NK-92 (cell line): Measurements from ENCODE around the gene ODAD4.
A peak's percentile ranks its signal among the peaks of the same experiment; 100 is the strongest.
"Not testable (repeated sequence)": the region's sequence is repeated elsewhere in the genome, so short reads cannot be mapped to it uniquely, and the experiment has no call there.

Experiments used
- DNase-seq: peaks from one replicate; lab custom pipeline; 2025; ENCODE audit not compliant: unreplicated experiment; lab: John Stamatoyannopoulos, UW

ODAD4 gene

DNA sequence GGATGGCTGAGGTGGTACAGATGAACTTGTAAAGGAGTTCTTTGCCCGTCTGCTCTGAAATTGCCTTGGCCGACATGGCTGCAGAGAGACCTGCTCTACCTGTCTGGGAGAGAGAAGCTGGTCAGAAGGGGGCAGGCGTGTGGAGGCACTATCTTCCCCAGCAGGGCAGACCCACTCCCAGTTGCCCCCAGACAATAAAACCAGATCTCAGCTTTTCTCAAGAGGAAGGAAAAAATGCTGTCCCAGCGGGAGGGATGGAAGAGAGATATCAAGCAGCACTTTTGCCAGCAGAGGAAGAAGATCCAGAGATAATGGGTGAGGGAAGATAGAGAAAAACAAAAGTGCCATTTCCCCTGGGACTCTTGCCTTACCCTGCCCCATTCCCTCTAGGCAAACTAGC is 16.6 kb upstream of the ODAD4 start:
- DNase-seq = no peak

DNA sequence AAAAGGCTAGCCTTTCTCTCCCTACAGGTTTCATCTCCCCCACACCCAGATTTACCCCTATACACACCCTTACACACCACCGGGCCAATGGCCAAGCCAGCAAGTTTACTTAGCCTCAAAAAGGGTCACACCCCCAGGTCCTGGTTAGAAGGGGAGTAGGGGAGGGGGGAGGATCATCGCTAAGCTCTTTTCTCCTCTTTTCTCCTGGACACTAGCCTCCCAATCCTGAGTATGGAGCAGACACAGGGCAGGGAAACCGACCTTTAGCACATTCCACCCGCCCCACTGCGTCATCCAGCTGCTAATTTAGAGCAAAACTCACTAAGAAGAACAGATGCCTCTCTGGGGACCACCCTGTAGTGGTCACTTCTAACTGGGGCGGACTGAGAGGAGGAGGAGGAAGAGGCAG is 16.1 kb upstream of the ODAD4 start:
- no peak for DNase-seq

DNA sequence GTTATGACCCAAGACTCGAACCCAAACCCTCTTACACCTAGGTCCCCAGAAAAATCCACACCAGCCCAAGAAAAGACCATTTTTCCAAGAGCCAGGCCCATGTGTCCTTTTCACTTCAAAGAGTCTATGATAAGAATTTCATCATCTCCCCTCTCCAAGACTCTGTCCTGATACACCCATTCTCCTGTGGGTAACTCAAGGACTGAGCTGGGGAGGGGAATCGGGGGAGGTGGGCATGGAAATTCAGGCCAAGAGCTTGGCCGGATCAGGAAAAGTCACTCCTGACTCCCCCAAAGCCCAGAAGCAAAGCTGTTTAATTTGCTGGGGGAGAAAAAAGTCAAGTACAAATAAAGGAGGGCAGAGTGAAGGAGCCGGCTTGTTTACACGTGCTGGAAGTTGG is 15.4 kb upstream of the ODAD4 start:
- DNase-seq = no peak

DNA sequence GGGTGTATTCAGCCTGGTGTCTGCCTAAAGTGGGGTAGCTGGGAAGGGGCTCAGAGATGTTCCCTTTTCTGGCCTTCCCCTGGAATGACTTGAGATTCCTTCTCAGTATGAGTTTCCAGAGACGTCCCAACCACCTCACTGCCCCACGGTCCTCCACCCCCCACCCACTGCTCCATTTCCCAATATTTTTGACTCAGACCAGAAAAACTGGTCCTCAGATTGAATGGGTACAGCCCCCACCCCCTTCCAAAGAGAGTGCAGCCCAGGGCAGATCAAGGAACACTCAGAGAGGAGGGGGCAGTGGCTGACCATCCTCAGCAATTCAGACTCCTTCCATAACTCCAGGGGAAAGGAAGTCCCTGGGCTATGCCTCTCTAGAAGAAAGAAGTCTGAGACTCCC is 14.9 kb upstream of the ODAD4 start:
- DNase-seq = no peak

DNA sequence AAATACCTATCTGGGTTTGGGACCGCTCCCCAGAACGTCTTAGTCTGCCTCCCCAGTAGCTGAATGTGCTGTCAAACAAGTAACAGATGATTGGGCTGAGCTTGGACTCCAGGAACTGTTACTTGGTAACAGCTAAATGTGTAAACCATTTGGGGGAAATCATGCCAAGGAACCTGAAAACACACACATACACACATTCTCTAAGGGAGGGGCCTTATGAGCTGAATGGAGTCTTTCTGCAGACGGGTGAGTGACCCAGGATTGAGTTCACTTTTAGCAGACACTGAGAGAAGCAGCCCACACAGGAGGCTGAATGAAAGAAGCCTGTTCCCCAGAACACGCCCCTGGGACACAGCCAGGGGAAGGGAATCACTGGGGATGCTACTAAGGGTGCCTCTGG is 13.2 kb upstream of the ODAD4 start:
- DNase-seq = no peak

DNA sequence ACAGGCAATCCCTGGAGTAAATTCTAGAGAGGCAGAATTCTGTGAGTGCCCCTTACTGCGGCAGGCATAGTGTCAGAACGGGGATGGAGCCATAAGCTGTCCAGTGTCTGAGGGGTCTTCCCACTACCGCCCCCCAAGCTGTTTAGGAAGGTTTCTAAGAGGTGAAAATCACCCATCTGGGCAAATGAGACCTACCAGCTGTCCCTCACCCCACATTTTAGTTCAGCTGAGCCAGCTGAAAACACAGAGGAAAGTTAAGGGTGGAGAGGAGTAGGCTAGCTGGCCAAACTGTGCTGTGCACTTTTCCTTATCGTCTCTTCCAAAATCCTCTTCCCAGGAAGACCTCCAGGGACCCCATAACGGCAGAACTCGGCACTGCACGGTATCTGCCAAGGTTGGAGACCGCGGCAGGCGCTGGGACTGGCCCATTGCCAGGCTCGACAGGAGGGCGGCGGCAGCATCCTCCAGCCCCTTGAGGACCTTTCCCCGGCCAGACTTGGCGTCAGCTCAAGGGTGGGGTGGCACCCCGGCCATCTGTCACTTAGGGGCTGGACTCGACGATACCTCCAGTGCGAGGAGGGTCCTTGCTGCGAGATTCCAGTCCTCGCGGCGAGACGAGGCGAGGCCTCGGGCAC is 12.6 kb upstream of the ODAD4 start:
- no peak for DNase-seq

DNA sequence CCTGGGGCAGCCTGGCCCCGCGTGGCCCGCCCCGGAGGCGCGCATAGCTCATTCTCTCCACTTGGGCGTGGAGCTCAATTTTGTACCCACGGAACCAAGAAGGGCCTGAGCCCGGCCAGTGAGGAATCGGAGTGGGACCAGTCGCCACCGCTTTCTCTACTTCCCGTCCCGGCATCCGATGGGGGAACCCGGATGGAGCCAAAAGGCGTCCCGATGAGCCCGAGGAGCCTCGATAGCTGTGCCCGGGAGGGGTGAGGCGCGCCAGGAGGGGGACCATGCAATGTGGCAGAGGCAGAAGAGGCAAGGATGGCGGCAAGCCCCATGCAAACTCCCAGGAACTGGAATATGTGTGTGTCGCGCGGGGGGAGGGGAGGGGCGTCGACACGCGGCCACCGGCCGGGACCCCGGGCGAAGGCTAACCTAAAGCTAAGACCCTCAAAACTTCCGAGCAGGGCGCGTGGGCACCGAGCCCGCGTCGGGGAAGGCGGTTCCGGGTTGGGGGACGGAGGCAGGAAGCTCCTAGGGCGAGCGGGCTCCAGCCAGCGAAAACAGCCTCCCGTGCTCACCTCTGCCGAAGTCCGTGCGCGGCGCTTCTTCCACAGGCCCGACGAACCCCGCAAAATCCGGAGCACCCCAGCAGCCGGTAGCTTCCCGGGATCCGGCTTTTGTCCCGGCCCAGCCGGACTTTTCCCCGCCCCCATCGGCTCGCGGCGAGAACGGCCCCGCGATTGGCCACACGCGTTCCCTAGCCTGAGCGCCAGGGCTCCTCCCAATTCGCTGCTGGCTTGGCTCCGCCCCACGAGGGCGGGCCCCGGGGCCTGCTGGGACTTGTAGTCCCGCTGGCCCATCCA is 11.9 kb upstream of the ODAD4 start, which contains the start of gene ACLY:
TSS of gene ACLY (minus strand) at position 638 of the 851 bp plus-strand sequence. CDS start 5,078 bp downstream, outside the sequence.
- DNase-seq = peak; percentile 60

DNA sequence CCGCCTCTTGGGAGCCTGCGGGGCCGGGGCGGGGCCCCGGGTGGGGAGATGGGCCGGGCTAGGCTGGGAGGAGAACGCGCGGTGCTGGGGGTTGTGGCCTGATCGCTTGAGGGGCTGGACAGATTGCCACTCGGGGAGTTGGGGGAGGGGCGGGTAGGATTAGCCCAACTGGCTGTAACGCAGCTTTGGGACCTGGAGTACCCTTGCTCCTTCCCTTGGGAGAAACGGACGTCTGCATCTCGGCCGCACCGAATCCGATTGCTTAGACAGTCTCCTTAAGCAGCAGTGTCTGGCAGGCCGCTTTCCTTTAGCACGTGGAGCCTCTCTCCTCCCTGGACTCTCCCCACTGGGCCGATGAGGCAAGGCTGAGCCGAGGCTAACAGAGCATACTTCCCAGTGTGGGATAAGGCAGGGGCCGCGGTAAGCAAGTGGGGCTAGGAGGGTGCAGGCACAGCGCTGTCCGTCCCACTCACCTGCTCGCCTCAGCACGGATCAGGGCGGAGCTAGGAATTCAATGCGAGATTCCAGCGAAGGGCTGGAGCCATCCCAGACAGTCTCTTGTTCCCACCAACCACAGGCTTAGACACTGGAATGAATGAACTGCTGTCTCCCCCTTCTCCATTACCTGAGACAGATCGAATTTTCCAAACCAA is 11.1 kb upstream of the ODAD4 start:
- DNase-seq = no peak

DNA sequence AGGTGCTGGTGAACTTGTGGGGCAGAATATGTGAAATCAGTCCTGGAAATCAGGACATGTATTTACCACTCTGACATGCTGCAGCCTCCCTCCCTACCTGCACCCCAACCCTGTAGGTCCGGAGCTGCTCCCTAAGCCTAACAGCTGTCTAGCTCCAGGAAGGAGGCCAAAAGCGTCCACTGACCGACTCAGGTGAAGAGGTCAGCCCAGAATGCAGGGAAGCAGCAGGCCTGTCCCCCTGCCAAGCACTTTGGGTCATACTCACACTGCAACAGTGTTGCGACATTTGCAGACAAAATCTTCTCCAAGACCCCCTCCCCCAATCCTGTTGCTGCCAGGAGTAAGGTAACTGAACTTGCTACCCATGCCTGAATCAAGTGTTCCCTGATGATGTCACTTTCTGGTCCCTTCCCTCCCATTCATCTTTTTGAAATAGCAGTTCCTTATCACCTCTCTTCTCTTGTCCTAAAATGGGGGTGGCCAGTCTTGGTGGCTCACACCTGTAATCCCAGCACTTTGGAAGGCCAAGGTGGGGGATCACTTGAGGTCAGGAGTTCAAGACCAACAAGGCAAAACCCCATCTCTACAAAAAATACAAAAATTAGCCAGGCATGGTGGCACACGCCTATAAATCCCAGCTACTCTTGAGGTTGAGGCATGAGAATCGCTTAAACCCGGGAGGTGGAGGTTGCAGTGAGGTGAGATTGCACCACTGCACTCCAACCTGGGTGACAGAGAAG is 10.4 kb upstream of the ODAD4 start:
- DNase-seq = no peak

DNA sequence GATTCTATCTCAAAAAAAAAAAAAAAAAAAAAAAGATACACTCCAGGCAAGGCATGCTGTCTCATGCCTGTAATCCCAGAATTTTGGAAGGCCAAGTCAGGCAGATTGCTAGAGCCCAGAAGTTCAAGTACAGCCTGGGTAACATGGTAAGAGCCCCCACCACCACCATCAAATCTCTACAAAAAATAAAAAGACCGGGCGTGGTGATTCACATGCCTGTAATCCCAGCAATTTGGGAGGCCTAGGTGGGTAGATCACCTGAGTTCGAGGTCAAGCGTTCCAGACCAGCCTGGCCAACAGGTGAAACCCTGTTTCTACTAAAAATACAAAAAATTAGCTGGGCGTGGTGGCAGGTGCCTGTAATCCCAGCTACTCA is 9.8 kb upstream of the ODAD4 start:
- no peak for DNase-seq

DNA sequence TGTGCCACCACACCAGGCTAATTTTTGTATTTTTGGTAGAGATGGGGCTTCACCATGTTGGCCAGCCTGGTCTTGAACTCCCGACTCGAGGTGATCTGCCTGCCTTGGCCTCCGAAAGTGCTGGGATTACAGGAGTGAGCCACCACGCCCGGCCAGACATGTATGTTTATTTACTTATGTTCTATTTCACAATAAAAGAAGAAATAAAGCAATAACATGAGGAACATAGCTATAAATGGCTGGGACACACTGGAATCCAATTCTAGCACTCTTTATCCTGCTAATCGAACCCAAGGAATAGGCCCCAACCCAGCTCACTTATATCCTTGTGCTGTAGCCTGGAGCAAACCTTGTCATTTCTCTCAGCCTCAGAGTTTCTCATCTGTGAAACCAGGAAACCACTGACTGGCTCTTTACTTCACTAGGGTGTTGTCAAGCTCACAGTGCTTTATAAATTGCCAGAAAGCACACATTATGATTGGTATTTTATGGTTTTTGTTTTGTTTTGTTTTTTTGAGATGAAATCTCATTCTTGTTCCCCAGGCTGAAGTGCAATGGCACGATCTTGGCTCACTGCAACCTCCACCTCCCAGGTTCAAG is 4.3 kb upstream of the ODAD4 start:
- no peak for DNase-seq

DNA sequence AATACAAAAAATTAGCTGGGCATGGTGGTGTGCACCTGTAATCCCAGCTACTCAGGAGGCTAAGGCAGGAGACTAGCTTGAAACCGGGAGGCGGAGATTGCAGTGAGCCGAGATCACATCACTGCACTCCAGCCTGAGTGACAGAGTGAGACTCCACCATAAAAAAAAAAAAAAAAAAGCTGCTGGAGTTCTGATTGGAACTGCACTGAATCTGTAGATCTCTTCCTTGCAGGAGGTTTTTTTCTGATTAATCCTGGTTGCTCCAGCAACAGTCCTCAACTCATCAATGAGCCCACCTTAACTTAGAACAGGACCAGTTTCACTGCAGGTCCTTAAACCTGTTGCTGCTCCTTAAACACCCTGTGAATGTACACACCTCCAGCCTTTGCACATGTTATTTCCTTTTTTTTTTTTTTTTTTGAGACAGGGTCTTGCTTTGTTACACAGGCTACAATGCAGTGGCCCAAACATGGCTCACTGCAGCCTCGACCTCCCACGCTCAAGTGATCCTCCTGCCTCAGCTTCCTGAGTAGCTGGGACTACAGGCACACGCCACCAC is 1.6 kb upstream of the ODAD4 start:
- DNase-seq = no peak

DNA sequence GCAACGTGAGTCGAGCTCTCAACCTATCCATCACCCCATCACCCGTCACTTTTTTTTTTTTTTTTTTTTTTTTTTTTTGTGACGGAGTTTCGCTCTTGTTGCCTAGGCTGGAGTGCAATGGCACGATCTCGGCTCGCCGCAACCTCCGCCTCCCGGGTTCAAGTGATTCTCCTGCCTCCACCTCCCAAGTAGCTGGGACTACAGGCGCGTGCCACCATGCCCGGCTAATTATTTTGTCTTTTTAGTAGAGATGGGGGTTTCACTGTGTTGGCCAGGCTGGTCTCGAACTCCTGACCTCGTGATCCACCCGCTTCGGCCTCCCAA is 378 bp downstream of the ODAD4 start:
- not testable (repeated sequence) for DNase-seq

DNA sequence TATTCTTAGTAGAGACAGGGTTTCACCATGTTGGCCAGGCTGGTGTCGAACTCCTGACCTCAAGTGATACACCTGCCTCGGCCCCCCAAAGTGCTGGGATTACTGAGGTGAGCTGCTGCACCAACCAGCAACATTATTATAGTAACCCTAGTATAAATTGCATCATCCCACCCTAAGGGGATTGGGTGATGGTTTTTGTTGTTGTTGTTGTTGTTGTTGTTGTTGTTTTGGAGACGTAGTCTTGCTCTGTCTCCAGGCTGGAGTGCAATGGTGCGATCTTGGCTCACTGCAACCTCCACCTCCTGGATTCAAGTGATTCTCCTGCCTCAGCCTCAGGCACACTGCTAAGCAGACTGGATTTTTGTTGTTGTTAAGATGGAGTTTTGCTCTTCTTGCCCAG is 1.3 kb downstream of the ODAD4 start:
- not testable (repeated sequence) for DNase-seq

DNA sequence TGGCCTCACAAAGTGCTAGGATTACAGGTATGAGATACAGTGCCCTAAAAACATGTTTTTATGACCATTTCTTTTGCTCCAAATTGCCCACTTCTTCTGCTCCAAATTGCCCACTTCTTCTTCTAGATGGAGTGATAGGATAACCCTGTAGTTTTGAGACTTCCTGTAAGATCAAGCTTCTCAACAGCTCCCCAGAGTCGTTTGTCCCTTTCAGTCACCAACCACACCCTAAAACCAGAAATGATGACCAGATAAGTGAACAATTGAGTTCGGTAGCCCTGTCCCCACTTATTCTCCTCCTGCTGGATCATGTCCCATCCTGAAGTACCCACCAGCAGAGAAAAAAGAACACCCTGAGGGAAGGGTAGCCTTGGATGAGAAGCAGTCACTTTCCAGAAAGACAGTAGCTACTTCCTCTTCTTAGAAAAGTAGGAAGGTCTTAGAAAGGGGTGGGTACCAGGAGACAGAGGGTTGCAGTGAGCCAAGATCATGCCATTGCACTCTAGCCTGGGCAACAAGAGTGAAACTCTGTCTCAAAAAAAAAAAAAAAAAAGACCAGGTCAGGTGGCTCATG is 2.5 kb downstream of the ODAD4 start:
- DNase-seq = no peak

DNA sequence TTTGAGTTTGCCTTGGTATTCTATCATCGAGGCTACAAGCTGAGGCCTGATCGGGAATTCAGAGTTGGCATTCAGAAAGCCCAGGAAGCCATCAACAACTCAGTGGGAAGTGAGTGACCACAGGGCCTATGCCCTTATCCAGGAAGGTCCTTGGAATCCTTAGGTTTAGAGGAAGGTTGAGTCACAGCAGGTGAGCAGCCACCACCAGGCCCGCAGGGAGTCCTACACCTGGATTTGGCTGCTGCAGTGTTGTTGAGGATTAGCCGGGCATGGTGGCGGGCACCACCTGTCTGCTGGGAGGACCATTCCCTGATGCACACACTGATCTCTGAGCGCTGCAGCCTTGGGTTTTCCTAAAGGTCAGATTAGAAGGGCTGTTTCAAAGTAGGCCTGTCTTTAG is 5.2 kb downstream of the ODAD4 start:
- no peak for DNase-seq

DNA sequence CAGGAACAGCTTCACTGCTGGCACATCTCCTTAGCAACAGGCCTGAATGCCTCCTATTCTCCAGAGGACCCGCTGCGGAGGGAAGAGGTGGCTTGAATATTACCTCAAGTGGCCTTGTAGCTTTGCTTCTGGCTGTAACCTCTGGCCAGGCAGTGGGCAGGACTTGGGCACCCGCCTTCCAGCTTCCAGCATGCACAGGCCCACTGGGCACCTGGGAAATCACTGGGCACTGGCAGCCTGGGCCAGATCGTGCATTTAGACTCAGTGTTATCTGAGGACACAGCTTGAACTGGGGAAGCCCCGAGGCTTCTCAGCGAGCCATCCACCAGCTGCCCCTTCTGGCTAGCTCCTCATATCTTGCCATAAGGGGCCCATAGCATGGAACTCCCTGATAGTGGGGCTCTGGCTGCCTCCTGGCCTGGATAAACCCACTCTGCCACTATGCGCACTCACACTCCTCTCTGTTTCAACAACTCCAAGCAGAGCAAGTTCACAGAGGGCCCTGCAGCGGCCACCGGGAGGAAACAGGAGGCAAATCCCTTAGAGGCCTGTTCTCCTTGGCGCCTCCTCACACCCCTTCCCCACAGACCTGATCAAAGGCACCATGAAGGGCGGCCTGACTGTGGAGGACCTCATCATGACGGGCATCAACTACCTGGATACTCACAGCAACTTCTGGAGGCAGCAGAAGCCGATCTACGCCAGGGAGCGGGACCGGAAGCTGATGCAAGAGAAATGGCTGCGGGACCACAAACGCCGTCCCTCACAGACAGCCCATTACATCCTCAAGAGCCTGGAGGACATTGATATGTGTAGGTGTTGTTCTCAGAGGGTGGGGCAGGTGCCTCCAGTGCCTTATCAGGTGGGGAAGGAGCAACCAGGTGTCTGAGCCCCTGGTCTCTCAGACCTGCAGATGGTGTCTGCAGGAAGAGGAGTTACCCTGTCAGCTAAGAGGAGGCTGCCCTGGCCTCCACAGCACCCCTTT is 7.8 kb downstream of the ODAD4 start:
- DNase-seq = no peak

DNA sequence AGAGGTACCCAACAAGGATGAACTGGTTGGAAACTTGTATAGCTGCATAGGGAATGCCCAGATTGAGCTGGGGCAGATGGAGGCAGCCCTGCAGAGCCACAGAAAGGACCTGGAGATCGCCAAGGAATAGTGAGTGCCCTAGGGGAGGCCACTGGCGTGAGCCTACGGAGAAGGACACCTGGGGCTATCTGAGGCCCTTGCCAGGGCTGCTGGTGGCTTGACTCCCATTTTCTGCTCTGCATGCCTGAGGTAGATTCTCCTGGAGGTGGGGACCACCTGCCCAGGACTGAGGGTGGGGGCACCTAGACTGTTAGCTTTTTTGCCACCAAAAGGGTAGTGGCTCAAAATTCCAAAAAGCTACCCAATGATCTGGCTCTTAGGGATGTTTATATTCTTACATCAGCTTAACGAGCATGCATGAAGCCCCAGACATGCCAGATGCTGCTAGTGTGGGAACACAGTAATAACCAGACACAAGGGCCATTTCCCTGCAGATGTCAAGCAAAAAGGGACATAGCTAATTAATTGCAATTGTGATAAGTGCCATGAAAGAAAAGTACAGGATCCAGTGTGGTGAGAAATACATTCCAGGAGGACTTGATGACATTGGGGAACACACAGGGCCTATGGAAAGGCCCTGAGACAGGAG is 8.8 kb downstream of the ODAD4 start:
- DNase-seq = no peak

DNA sequence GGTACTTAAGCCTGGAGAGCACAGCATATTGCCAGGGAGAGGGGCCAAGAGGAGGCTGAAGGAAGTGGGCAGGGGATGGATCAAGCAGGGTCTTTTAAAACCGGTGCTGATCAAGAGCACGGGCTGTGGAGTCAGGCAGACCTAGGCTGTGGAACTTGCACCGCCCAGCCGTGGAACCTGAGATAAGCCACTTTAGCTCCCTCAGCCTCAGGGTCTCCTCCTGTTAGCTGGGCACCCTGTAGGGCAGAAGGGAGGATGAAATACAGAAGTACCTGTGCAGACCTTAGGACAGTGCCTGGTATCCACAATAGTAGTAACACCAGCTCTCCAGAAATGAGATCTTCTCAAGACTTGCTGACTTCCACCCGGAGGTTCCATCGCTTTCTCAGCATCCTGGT is 9.3 kb downstream of the ODAD4 start:
- no peak for DNase-seq
